GM19395 (cell line): ENCODE data around the gene POC1B.

Source experiments
- ATAC-seq: cut with Tn5 transposase; IDR thresholded peaks from one replicate; pipeline ENCODE4 v1.9.1; 2021; ENCODE audit warnings: mild to moderate bottlenecking, moderate library complexity; ENCODE audit not compliant: unreplicated experiment

Gene POC1B

GRCh38 chr12:89497467-89497866, 28.4 kb downstream of the POC1B start:
- ATAC-seq, result no peak

GRCh38 chr12:89497005-89497404, 28.8 kb downstream of the POC1B start:
- no peak for ATAC-seq

GRCh38 chr12:89494411-89495231, 31.2 kb downstream of the POC1B start:
- peak; percentile 55 for ATAC-seq

GRCh38 chr12:89493670-89494302, 32.1 kb downstream of the POC1B start:
- ATAC-seq, result no peak

GRCh38 chr12:89492883-89493282, 33.0 kb downstream of the POC1B start:
- ATAC-seq, result no peak

GRCh38 chr12:89490922-89491321, 34.9 kb downstream of the POC1B start:
- ATAC-seq, result no peak

- no peak for ATAC-seq
Measured at GRCh38 chr12:89486264-89486663, 39.6 kb downstream of the POC1B start.

GRCh38 chr12:89484470-89484869, 41.4 kb downstream of the POC1B start:
- no peak for ATAC-seq

- no peak for ATAC-seq
Measured at GRCh38 chr12:89481213-89481914, 44.5 kb downstream of the POC1B start.

GRCh38 chr12:89479982-89480381, 45.9 kb downstream of the POC1B start:
- ATAC-seq, result no peak

- ATAC-seq, result no peak
Measured at GRCh38 chr12:89477633-89478279, 48.1 kb downstream of the POC1B start.

- no peak for ATAC-seq
Measured at GRCh38 chr12:89476904-89477595, 48.8 kb downstream of the POC1B start.

- no peak for ATAC-seq
Measured at GRCh38 chr12:89476232-89476631, 49.6 kb downstream of the POC1B start.

GRCh38 chr12:89475203-89475990, 50.5 kb downstream of the POC1B start:
- ATAC-seq, result peak; percentile 60

GRCh38 chr12:89474615-89475014, 51.2 kb downstream of the POC1B start:
- no peak for ATAC-seq

GRCh38 chr12:89472508-89472907, 53.3 kb downstream of the POC1B start:
- ATAC-seq, result no peak

- peak; percentile 39 for ATAC-seq
Measured at GRCh38 chr12:89470741-89471509, 54.9 kb downstream of the POC1B start.

- ATAC-seq, result peak; percentile 73
Measured at GRCh38 chr12:89469361-89469760, 56.5 kb downstream of the POC1B start.

- peak; percentile 89 for ATAC-seq
Measured at GRCh38 chr12:89468648-89469326, 57.1 kb downstream of the POC1B start.
